NB4 (cell line): ENCODE data around the gene CMSS1.

Experiments
- DNase-seq: peaks from one replicate; pipeline ENCODE4 v3.0.0; 2010; ENCODE audit warnings: low read depth
- H3K4me3 ChIP-seq: one replicate; pipeline ENCODE4 v1.5.1; 2011; ENCODE audit warnings: mild to moderate bottlenecking, low read depth, low read length, moderate library complexity
- CTCF ChIP-seq: IDR thresholded peaks from one replicate; pipeline ENCODE4 v1.5.1; 2012; ENCODE audit warnings: low read depth, low read length
- MAX ChIP-seq: IDR thresholded peaks from 2 replicates; pipeline ENCODE4 v1.6.1; 2011; ENCODE audit warnings: low read depth, low read length
- MYC ChIP-seq: IDR thresholded peaks from 2 replicates; pipeline ENCODE4 v1.6.1; 2011; ENCODE audit warnings: low read depth, low read length
- POLR2A ChIP-seq: IDR thresholded peaks from 2 replicates; pipeline ENCODE4 v1.6.1; 2011; ENCODE audit warnings: mild to moderate bottlenecking; ENCODE audit not compliant: insufficient read length; ENCODE audit errors: extremely low read depth

CMSS1 gene

GRCh38 chr3:99891610-99892285 is 74.1 kb downstream of the CMSS1 start:
- H3K4me3 ChIP-seq: no peak overlapping the region
- DNase-seq: no peak
- no peak for TF ChIP-seq POLR2A
- TF ChIP-seq MYC: no peak
- TF ChIP-seq MAX: no peak
- TF ChIP-seq CTCF: no peak

- no peak overlapping the region for H3K4me3 ChIP-seq
- no peak for DNase-seq
- TF ChIP-seq POLR2A (no peak), MYC (no peak), MAX (no peak), CTCF (no peak)
Observed at GRCh38 chr3:99892332-99892731, 74.7 kb downstream of the CMSS1 start.

GRCh38 chr3:99895131-99895696 is 77.6 kb downstream of the CMSS1 start:
- no peak overlapping the region for H3K4me3 ChIP-seq
- DNase-seq: peak; percentile 11
- no peak for TF ChIP-seq MAX
- TF ChIP-seq CTCF: no peak
- no peak for TF ChIP-seq MYC
- no peak for TF ChIP-seq POLR2A

GRCh38 chr3:99895703-99896441 is 78.2 kb downstream of the CMSS1 start:
- DNase-seq: peak; percentile 83
- H3K4me3 ChIP-seq: peak overlapping the region; percentile 27

More at GRCh38 chr3:99895703-99896441, 78.2 kb downstream of the CMSS1 start:
- TF ChIP-seq CTCF: no peak
- TF ChIP-seq MAX: peak; percentile 74
- peak; percentile 67 for TF ChIP-seq MYC
- no peak for TF ChIP-seq POLR2A
